ENCODE measurements around the gene VPREB1. TPM values are rescaled to one million over a fixed set of nuclear protein-coding genes. Genes with fewer than 3 reads are reported as not detected.

Gene VPREB1
- total RNA-seq = not detected

- POLR2A ChIA-PET = no interaction called here
- CTCF ChIA-PET = interaction anchor here (2.2 to 14.2 kb wide), 2 partner anchors 37 to 39 kb away, joined by 5 to 227 read pairs; no protein-coding TSS in a partner anchor
- Mint-ChIP-seq H3K4me1 (ENCODE audit: low read depth) (peaks cover 10% of the 10 kb centered on the region), H3K27ac (no peak within 1 kb of the TSS), H3K36me3 (ENCODE audit: low read depth) (no peaks in the 10 kb centered on the region), H3K4me3 (no peak within 1 kb of the TSS), H3K9me3 (no peaks in the 10 kb centered on the region), H3K27me3 (peaks cover 2% of the 10 kb centered on the region)
- intact Hi-C loops (cut with micrococcal nuclease) = no loop called here
- DNase-seq (no peak), ATAC-seq (no peak)
- TF ChIP-seq CTCF (IDR thresholded peaks at IDR 0.05) = no peak
Measured at GRCh38 chr22:22244316-22245250, at the start of gene VPREB1. Gene VPREB1, plus strand, starts transcription at chr22:22244786. Its CDS starts 28 bp downstream, at chr22:22244814.

- DNase-seq (no peak), ATAC-seq (no peak)
- Mint-ChIP-seq H3K27me3 (peaks cover 12% of the 10 kb centered on the region), H3K27ac (no peak overlapping the region), H3K9me3 (peaks cover 2% of the 10 kb centered on the region), H3K36me3 (ENCODE audit: low read depth) (no peaks in the 10 kb centered on the region), H3K4me1 (ENCODE audit: low read depth) (no peaks in the 10 kb centered on the region), H3K4me3 (no peak overlapping the region)
- no peak for TF ChIP-seq CTCF (IDR thresholded peaks at IDR 0.05)
- intact Hi-C loops (cut with micrococcal nuclease) = no loop called here
- CTCF ChIA-PET = interaction anchor here (0.9 to 4.0 kb wide), 11 partner anchors 9 to 59 kb away, joined by 3 to 61 read pairs (median 4); no protein-coding TSS in a partner anchor
- POLR2A ChIA-PET = no interaction called here
Measured at GRCh38 chr22:22194931-22195264, 49.7 kb upstream of the VPREB1 start.

- CTCF ChIA-PET = interaction anchor here (0.6 to 4.0 kb wide), 17 partner anchors 9 to 150 kb away, joined by 3 to 61 read pairs (median 3); no protein-coding TSS in a partner anchor
- Mint-ChIP-seq H3K9me3 (no peaks in the 10 kb centered on the region), H3K27ac (no peak overlapping the region), H3K27me3 (peaks cover 7% of the 10 kb centered on the region), H3K4me3 (no peak overlapping the region), H3K36me3 (ENCODE audit: low read depth) (no peaks in the 10 kb centered on the region), H3K4me1 (ENCODE audit: low read depth) (no peaks in the 10 kb centered on the region)
- peak; percentile 91 for DNase-seq
- ATAC-seq = peak; percentile 98
- peak; percentile 97 for TF ChIP-seq CTCF (IDR thresholded peaks at IDR 0.05)
- POLR2A ChIA-PET = no interaction called here
- intact Hi-C loops (cut with micrococcal nuclease) = no loop called here
Measured at GRCh38 chr22:22195265-22196017, 49.1 kb upstream of the VPREB1 start.

- DNase-seq (no peak), ATAC-seq (no peak)
- POLR2A ChIA-PET = no interaction called here
- Mint-ChIP-seq H3K36me3 (ENCODE audit: low read depth) (no peaks in the 10 kb centered on the region), H3K9me3 (no peaks in the 10 kb centered on the region), H3K4me3 (no peak overlapping the region), H3K27me3 (peaks cover 11% of the 10 kb centered on the region), H3K27ac (no peak overlapping the region), H3K4me1 (ENCODE audit: low read depth) (no peaks in the 10 kb centered on the region)
- CTCF ChIA-PET = interaction anchor here (0.6 to 4.0 kb wide), 18 partner anchors 8 to 151 kb away, joined by 3 to 61 read pairs (median 3); no protein-coding TSS in a partner anchor
- intact Hi-C loops (cut with micrococcal nuclease) = no loop called here
- no peak for TF ChIP-seq CTCF (IDR thresholded peaks at IDR 0.05)
Measured at GRCh38 chr22:22196018-22196533, 48.5 kb upstream of the VPREB1 start.

Measured in activated CD8-positive, alpha-beta T cell treated with anti-CD3 and anti-CD28 coated beads for 36 hours (primary cell).